Osteoblast (primary cell): Measurements from ENCODE around the gene AGMO. TPM values are rescaled to one million over a fixed set of nuclear protein-coding genes. Genes with fewer than 3 reads are reported as not detected.
A peak's percentile ranks its signal among the peaks of the same experiment; 100 is the strongest.

Source experiments
- DNase-seq: peaks from one replicate; pipeline ENCODE4 v3.0.0; 2011; ENCODE audit warnings: low spot score, mixed read lengths; ENCODE audit not compliant: insufficient read length; ENCODE audit errors: missing footprints
- H2AFZ ChIP-seq: 2 replicates; pipeline ENCODE4 v1.6.0; 2011; ENCODE audit warnings: mild to moderate bottlenecking, low read length
- H3K27ac ChIP-seq: 2 replicates; pipeline ENCODE4 v1.5.1; 2011; ENCODE audit warnings: mild to moderate bottlenecking, low read depth, low read length, moderate library complexity
- H3K27me3 ChIP-seq: 2 replicates; pipeline ENCODE4 v1.6.0; 2012; ENCODE audit warnings: mild to moderate bottlenecking, control low read depth, inconsistent platforms, low read length, moderate library complexity; ENCODE audit not compliant: insufficient read depth
- H3K36me3 ChIP-seq: 2 replicates; pipeline ENCODE4 v1.5.1; 2011; ENCODE audit warnings: mild to moderate bottlenecking, low read length, control low read depth, moderate library complexity; ENCODE audit not compliant: insufficient read depth
- H3K4me1 ChIP-seq: 2 replicates; pipeline ENCODE4 v1.5.1; 2011; ENCODE audit warnings: mild to moderate bottlenecking, low read length, control low read depth, moderate library complexity; ENCODE audit not compliant: insufficient read depth
- H3K4me2 ChIP-seq: 2 replicates; pipeline ENCODE4 v1.6.0; 2011; ENCODE audit warnings: mild to moderate bottlenecking, low read length; ENCODE audit not compliant: insufficient read depth
- H3K4me3 ChIP-seq: fragments of 200-600 bp; sonication (generic); 3 replicates; pipeline ENCODE4 v1.5.1; 2012; ENCODE audit warnings: mild to moderate bottlenecking, low read length, inconsistent platforms; ENCODE audit not compliant: insufficient read depth
- H3K79me2 ChIP-seq: 2 replicates; pipeline ENCODE4 v1.6.0; 2012; ENCODE audit warnings: mild to moderate bottlenecking, low read length, control low read depth, inconsistent platforms; ENCODE audit not compliant: insufficient read depth
- H3K9me3 ChIP-seq: 2 replicates; pipeline ENCODE4 v1.5.1; 2011; ENCODE audit warnings: low read depth, low read length, control low read depth
- H4K20me1 ChIP-seq: 2 replicates; pipeline ENCODE4 v1.6.0; 2012; ENCODE audit warnings: mild to moderate bottlenecking, low read length, control low read depth; ENCODE audit not compliant: insufficient read depth
- CTCF ChIP-seq: IDR thresholded peaks from 2 replicates; pipeline ENCODE4 v1.5.1; 2011; ENCODE audit warnings: mild to moderate bottlenecking, low read depth, low read length, moderate library complexity; ENCODE audit errors: extremely low read depth
- total RNA-seq: library from RNA; depleted of rRNA; stranded (reverse); fragments of >200 nt; gene quantifications from 2 replicates; pipeline ENCODE4 v1.2.3, GENCODE V29; 2012

The AGMO gene
- total RNA-seq, 1 donor = under 0.01 TPM

- no peak overlapping the region for H3K4me2 ChIP-seq
- no peaks in the 10 kb centered on the region for H3K27me3 ChIP-seq
- H3K27ac ChIP-seq = no peak overlapping the region
- H2AFZ ChIP-seq = no peak overlapping the region
- no peaks in the 10 kb centered on the region for H3K4me1 ChIP-seq
- H3K9me3 ChIP-seq = no peaks in the 10 kb centered on the region
- no peak for TF ChIP-seq CTCF
- no peak overlapping the region for H3K4me3 ChIP-seq
- peak; percentile 11 for DNase-seq
- no peaks in the 10 kb centered on the region for H4K20me1 ChIP-seq
- no peaks in the 10 kb centered on the region for H3K79me2 ChIP-seq
- H3K36me3 ChIP-seq = no peaks in the 10 kb centered on the region
Measured at GRCh38 chr7:15178065-15178464, 383.8 kb downstream of the AGMO start.

- H3K9me3 ChIP-seq = no peaks in the 10 kb centered on the region
- no peaks in the 10 kb centered on the region for H3K4me1 ChIP-seq
- H3K27me3 ChIP-seq = no peaks in the 10 kb centered on the region
- H3K79me2 ChIP-seq = no peaks in the 10 kb centered on the region
- DNase-seq = no peak
- TF ChIP-seq CTCF = no peak
- no peak overlapping the region for H3K27ac ChIP-seq
- H2AFZ ChIP-seq = peak overlapping the region; percentile 21
- H3K4me2 ChIP-seq = no peak overlapping the region
- H4K20me1 ChIP-seq = no peaks in the 10 kb centered on the region
- H3K4me3 ChIP-seq = no peak overlapping the region
- H3K36me3 ChIP-seq = no peaks in the 10 kb centered on the region
Measured at GRCh38 chr7:15176089-15176488, 385.7 kb downstream of the AGMO start.

- no peak for TF ChIP-seq CTCF
- H3K9me3 ChIP-seq = no peaks in the 10 kb centered on the region
- H3K4me3 ChIP-seq = no peak overlapping the region
- H4K20me1 ChIP-seq = no peaks in the 10 kb centered on the region
- no peaks in the 10 kb centered on the region for H3K4me1 ChIP-seq
- no peak overlapping the region for H2AFZ ChIP-seq
- DNase-seq = no peak
- no peaks in the 10 kb centered on the region for H3K27me3 ChIP-seq
- no peaks in the 10 kb centered on the region for H3K79me2 ChIP-seq
- peak overlapping the region; percentile 33 for H3K4me2 ChIP-seq
- no peak overlapping the region for H3K27ac ChIP-seq
- H3K36me3 ChIP-seq = no peaks in the 10 kb centered on the region
Measured at GRCh38 chr7:15175152-15175551, 386.7 kb downstream of the AGMO start.

- Histone ChIP-seq H3K27me3 (no peaks in the 10 kb centered on the region), H3K9me3 (no peaks in the 10 kb centered on the region), H4K20me1 (no peaks in the 10 kb centered on the region), H3K4me1 (no peaks in the 10 kb centered on the region), H3K79me2 (no peaks in the 10 kb centered on the region), H3K27ac (no peak overlapping the region), H3K4me3 (no peak overlapping the region), H3K4me2 (no peak overlapping the region), H3K36me3 (no peaks in the 10 kb centered on the region), H2AFZ (peak overlapping the region; percentile 5)
- TF ChIP-seq CTCF = no peak
- no peak for DNase-seq
Measured at GRCh38 chr7:15174485-15174884, 387.3 kb downstream of the AGMO start.
